GM12801 (cell line): Measurements from ENCODE around the gene LAMB2.

Experiments
- TF ChIP-seq, protein P1 (sequence below): IDR thresholded peaks from one replicate; pipeline ENCODE4 v1.5.1; 2011; ENCODE audit warnings: control low read depth; ENCODE audit not compliant: insufficient read length; ENCODE audit errors: extremely low read depth

Gene LAMB2

DNA sequence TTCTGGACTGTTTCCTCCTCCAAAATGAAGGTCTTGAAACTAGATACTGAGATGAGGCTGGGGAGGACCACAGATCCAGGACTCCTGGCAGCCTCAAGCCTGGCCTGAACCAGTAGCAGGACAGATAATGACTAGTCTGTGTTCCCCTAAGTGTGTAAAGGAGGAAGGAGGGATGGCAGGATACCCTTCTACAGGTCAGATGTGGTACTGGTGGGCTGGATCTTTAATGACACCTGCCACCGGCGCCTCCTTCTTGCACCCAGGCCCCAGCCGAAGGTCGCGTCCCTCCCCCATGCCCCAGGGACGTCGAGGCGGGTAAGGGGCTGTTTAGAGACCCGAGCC lies 12.8 kb downstream of the LAMB2 start:
- TF ChIP-seq, protein P1, sequence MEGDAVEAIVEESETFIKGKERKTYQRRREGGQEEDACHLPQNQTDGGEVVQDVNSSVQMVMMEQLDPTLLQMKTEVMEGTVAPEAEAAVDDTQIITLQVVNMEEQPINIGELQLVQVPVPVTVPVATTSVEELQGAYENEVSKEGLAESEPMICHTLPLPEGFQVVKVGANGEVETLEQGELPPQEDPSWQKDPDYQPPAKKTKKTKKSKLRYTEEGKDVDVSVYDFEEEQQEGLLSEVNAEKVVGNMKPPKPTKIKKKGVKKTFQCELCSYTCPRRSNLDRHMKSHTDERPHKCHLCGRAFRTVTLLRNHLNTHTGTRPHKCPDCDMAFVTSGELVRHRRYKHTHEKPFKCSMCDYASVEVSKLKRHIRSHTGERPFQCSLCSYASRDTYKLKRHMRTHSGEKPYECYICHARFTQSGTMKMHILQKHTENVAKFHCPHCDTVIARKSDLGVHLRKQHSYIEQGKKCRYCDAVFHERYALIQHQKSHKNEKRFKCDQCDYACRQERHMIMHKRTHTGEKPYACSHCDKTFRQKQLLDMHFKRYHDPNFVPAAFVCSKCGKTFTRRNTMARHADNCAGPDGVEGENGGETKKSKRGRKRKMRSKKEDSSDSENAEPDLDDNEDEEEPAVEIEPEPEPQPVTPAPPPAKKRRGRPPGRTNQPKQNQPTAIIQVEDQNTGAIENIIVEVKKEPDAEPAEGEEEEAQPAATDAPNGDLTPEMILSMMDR = no peak

DNA sequence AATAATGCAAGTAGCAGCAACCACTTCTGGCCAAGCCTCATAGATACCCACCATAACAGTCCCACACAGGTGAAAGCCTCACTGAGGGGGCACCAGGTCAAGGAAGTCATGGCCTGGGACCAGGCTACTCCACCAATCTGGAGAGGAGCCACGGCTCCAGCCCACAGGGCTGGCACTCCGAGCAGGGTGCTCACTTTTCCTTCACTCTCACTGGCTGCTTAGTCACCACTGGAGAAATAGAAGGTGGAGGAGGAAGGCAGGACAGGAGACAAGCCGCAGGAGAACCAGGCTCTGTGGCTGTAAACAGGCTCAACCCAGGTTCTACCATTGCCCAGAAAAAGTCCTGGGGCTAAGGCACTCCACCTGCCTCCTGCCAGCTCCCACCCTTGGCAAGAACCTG lies 13.4 kb downstream of the LAMB2 start:
- TF ChIP-seq, protein P1 = no peak

GRCh38 chr3:49119036-49119435 lies 13.8 kb downstream of the LAMB2 start:
- TF ChIP-seq, protein P1 = no peak

- TF ChIP-seq, protein P1 = no peak
These were observed 20.6 kb downstream of the LAMB2 start for GRCh38 chr3:49112262-49112661.

DNA sequence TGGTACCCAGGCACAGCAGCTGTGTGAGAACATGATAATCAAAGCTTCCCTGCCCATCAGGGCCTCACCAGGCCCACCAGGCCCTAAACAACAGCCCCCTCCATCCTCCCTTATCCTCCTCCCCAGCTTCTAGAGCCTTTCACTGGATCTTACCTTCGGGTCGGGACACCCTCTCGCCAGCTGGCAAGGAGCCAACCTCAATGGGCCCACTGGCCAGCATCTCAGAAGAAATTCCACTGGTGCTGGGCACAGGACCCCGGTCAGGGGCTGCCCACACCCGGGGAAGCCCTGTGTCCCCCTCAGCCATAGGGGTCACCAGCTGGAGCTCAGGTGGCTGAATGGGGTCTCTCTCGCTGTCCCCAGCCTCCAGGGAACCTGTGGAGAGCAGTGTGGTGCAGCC lies 21.5 kb downstream of the LAMB2 start:
- TF ChIP-seq, protein P1 = no peak

GRCh38 chr3:49110780-49111179 lies 22.1 kb downstream of the LAMB2 start:
- TF ChIP-seq, protein P1 = no peak

DNA sequence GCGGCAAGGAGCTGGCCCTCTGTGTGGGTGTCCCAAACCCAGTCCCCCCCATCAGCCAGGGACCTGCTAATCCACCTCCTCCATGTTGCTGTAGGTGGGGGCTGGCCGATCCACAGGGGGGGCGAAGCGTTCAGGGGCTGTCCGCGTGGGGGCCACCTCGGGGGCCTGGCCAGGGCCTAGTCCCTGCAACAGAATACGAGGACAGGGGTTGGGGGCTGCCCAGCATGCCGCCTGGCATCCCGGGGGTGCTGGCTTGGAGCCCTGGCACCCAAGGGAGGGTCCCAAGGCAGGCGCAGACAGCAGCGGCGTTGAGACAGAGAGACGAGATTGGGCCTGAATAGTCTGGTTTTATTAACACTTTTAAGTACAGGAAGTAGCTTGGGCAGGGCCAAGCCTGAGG lies 24.5 kb downstream of the LAMB2 start:
- TF ChIP-seq, protein P1 = no peak
